Tibial nerve (tissue), 4 donors: ENCODE results near the gene CFAP46.

Experiments
- EP300 ChIP-seq, 2 donors: sonication (generic); formaldehyde crosslinking; IDR thresholded peaks; one replicate each; pipeline ENCODE4 v1.6.1; 2017; ENCODE audit warnings: antibody characterized with exemption in 2 of 2, mild to moderate bottlenecking in 1 of 2
- POLR2A ChIP-seq, 2 donors: fragments of 450-650 bp; IDR thresholded peaks; one replicate each; pipeline ENCODE4 v1.6.1; 2017; ENCODE audit warnings: antibody characterized with exemption in 2 of 2, mild to moderate bottlenecking in 2 of 2, moderate library complexity in 2 of 2
- TF ChIP-seq, protein P1 (sequence below), 5 experiments: fragments of 200-600 bp in 3 of 5; fragments of 450-650 bp in 2 of 5; sonication (generic) in 3 of 5; IDR thresholded peaks; one replicate each; pipeline ENCODE4 v1.5.1; 2016 to 2019; ENCODE audit warnings: antibody characterized with exemption in 5 of 5, mild to moderate bottlenecking in 3 of 5, moderate library complexity in 2 of 5

DNA sequence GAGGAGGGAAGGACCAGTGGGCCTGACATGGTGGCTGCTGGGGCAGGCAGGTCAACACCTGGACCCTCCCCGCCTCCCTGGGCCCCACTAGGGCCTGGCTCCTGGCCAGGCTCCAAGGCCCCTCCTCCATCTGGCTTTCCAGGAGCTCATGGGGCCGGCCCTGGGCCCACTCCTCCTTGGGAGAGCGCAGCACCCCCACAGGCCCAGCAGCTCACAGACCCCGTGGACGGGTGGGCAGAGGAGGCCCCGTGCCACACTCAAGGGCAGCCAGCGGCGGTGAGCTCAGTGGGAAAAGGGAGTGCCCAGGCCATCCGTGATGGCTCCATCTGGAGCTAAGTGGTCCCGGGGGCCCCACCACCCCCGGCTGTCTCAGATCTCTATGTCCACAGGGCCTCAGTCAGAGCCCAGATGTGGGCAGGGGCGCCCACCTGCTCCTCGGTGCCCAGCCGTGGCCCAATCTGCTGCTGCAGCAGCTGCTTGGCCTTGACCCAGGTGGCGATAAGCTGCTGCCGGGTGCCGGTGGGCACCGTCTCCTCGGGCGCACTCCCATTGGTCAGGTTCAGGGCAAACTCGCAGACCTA lies 32.8 kb downstream of the CFAP46 start:
- TF ChIP-seq, protein P1, sequence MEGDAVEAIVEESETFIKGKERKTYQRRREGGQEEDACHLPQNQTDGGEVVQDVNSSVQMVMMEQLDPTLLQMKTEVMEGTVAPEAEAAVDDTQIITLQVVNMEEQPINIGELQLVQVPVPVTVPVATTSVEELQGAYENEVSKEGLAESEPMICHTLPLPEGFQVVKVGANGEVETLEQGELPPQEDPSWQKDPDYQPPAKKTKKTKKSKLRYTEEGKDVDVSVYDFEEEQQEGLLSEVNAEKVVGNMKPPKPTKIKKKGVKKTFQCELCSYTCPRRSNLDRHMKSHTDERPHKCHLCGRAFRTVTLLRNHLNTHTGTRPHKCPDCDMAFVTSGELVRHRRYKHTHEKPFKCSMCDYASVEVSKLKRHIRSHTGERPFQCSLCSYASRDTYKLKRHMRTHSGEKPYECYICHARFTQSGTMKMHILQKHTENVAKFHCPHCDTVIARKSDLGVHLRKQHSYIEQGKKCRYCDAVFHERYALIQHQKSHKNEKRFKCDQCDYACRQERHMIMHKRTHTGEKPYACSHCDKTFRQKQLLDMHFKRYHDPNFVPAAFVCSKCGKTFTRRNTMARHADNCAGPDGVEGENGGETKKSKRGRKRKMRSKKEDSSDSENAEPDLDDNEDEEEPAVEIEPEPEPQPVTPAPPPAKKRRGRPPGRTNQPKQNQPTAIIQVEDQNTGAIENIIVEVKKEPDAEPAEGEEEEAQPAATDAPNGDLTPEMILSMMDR (IDR thresholded peaks at IDR 0.05) = no peak
- TF ChIP-seq POLR2A (IDR thresholded peaks at IDR 0.05) (no peak), EP300 (IDR thresholded peaks at IDR 0.05) (no peak)
